Measurements from ENCODE around the gene CLIC5. TPM values are rescaled to one million over a fixed set of nuclear protein-coding genes. Genes with fewer than 3 reads are reported as not detected.

The CLIC5 gene
- total RNA-seq, 4 donors from 2014 or later, result 1.2 to 1.9 (median 1.4) TPM

GRCh38 chr6:45952168-45952529 lies 63.5 kb downstream of the CLIC5 start:
- intact Hi-C loops (cut with DNase I; ENCODE audit: low total_unique reads), result no loop called here
- DNase-seq (ENCODE audit: low spot score in 2 of 2), result no peak
- whole genome bisulfite sequencing, 2 donors, result 73 to 81% methylated on average over 7 of the region's 7 CpGs
- H3K4me3 ChIP-seq (ENCODE audit: low read depth, poor library complexity, severe bottlenecking), result no peak overlapping the region
- TF ChIP-seq POLR2A (IDR thresholded peaks at IDR 0.05), result no peak
- no peak for TF ChIP-seq CTCF (IDR thresholded peaks at IDR 0.05)

- WGBS, 2 donors, result 55 to 59% methylated on average over 11 of the region's 11 CpGs
- no peak overlapping the region for H3K4me3 ChIP-seq (ENCODE audit: low read depth, poor library complexity, severe bottlenecking)
- intact Hi-C loops (cut with DNase I; ENCODE audit: low total_unique reads), result no loop called here
- DNase-seq (ENCODE audit: low spot score in 2 of 2), result no peak
- no peak for TF ChIP-seq POLR2A (IDR thresholded peaks at IDR 0.05)
These were observed 64.1 kb downstream of the CLIC5 start for GRCh38 chr6:45951321-45952167.

GRCh38 chr6:45949256-45949655 lies 66.4 kb downstream of the CLIC5 start:
- intact Hi-C loops (cut with DNase I; ENCODE audit: low total_unique reads), result no loop called here

GRCh38 chr6:45947807-45948206 lies 67.9 kb downstream of the CLIC5 start:
- intact Hi-C loops (cut with DNase I; ENCODE audit: low total_unique reads), result no loop called here
- DNase-seq (ENCODE audit: low spot score in 2 of 2), result no peak
- H3K4me3 ChIP-seq (ENCODE audit: low read depth, poor library complexity, severe bottlenecking), result no peak overlapping the region
- no peak for TF ChIP-seq CTCF (IDR thresholded peaks at IDR 0.05)
- no peak for TF ChIP-seq POLR2A (IDR thresholded peaks at IDR 0.05)

More at GRCh38 chr6:45949256-45949655, 66.4 kb downstream of the CLIC5 start:
- 76 to 78% methylated on average over 7 of the region's 7 CpGs for WGBS, 2 donors
- DNase-seq (ENCODE audit: low spot score in 2 of 2), result no peak
- no peak overlapping the region for H3K4me3 ChIP-seq (ENCODE audit: low read depth, poor library complexity, severe bottlenecking)
- TF ChIP-seq CTCF (IDR thresholded peaks at IDR 0.05), result no peak
- TF ChIP-seq POLR2A (IDR thresholded peaks at IDR 0.05), result no peak

- TF ChIP-seq POLR2A (IDR thresholded peaks at IDR 0.05) (no peak), CTCF (IDR thresholded peaks at IDR 0.05) (no peak)
- intact Hi-C loops (cut with DNase I; ENCODE audit: low total_unique reads), result no loop called here
- no peak for DNase-seq (ENCODE audit: low spot score in 2 of 2)
- no peak overlapping the region for H3K4me3 ChIP-seq (ENCODE audit: low read depth, poor library complexity, severe bottlenecking)
- 84 to 88% methylated on average over 6 of the region's 6 CpGs for WGBS, 2 donors
These were observed 68.8 kb downstream of the CLIC5 start for GRCh38 chr6:45946887-45947286.

- 44 to 66% methylated on average over 3 of the region's 3 CpGs for WGBS, 2 donors
- H3K4me3 ChIP-seq (ENCODE audit: low read depth, poor library complexity, severe bottlenecking), result no peak overlapping the region
- no peak for TF ChIP-seq CTCF (IDR thresholded peaks at IDR 0.05)
- no peak for TF ChIP-seq POLR2A (IDR thresholded peaks at IDR 0.05)
- intact Hi-C loops (cut with DNase I; ENCODE audit: low total_unique reads), result no loop called here
- DNase-seq (ENCODE audit: low spot score in 2 of 2), result no peak
These were observed 69.3 kb downstream of the CLIC5 start for GRCh38 chr6:45946352-45946751.
